Measurements from ENCODE around the gene PARD3B.

- no peak for TF ChIP-seq POLR2A (IDR thresholded peaks at IDR 0.05)
- TF ChIP-seq CTCF (IDR thresholded peaks at IDR 0.05): no peak
Measured at GRCh38 chr2:204744506-204744905, 199.2 kb downstream of the PARD3B start.

Measured in stomach (tissue), 4 donors.